T-helper 17 cell (primary cell): ENCODE results near the gene KCNIP4. TPM values are rescaled to one million over a fixed set of nuclear protein-coding genes. Genes with fewer than 3 reads are reported as not detected.

Experiments
- ATAC-seq: fragments of 150-1000 bp; cut with Tn5 transposase; 2 replicates; pipeline ENCODE4 v1.10.0; 2021; ENCODE audit warnings: mild to moderate bottlenecking, moderate library complexity
- DNase-seq, 3 donors: peaks; one replicate each; pipeline versions ENCODE4 v3.0.0 to v3.0.0-alpha.2; 2020 to 2021
- H3K9me3 ChIP-seq: one replicate; pipeline ENCODE4 v1.7.0; 2013; ENCODE audit warnings: low read length, mild to moderate bottlenecking; ENCODE audit not compliant: control insufficient read depth, poor library complexity, severe bottlenecking
- H3K27ac Mint-ChIP-seq: one replicate; pipeline ENCODE4 v1.8.0; 2022; ENCODE audit warnings: mild to moderate bottlenecking, moderate library complexity, mixed read lengths
- H3K27me3 Mint-ChIP-seq: one replicate; pipeline ENCODE4 v1.8.0; 2022; ENCODE audit warnings: mixed read lengths
- H3K36me3 Mint-ChIP-seq: one replicate; pipeline ENCODE4 v1.8.0; 2022; ENCODE audit warnings: low read depth, mixed read lengths
- H3K4me1 Mint-ChIP-seq: one replicate; pipeline ENCODE4 v1.8.0; 2022; ENCODE audit warnings: mild to moderate bottlenecking, mixed read lengths
- H3K4me3 Mint-ChIP-seq: one replicate; pipeline ENCODE4 v1.8.0; 2022; ENCODE audit warnings: mild to moderate bottlenecking, moderate library complexity, mixed read lengths
- total RNA-seq, 4 donors: library from RNA in 2 of 4; stranded (reverse) in 2 of 4; gene quantifications; one replicate each; pipeline ENCODE4 v1.2.3 and lab custom pipeline; 2022 to 2026

KCNIP4 gene
- total RNA-seq, 2 donors from 2014 or later: not detected

GRCh38 chr4:21722157-21722839, 226.3 kb downstream of the KCNIP4 start:
- peaks cover 6% of the 10 kb centered on the region for H3K27me3 Mint-ChIP-seq
- no peak overlapping the region for H3K27ac Mint-ChIP-seq
- no peaks in the 10 kb centered on the region for H3K4me1 Mint-ChIP-seq
- H3K36me3 Mint-ChIP-seq: no peaks in the 10 kb centered on the region
- H3K9me3 ChIP-seq: no peaks in the 10 kb centered on the region
- ATAC-seq: no peak
- no peak for DNase-seq
- H3K4me3 Mint-ChIP-seq: no peak overlapping the region

GRCh38 chr4:21716531-21716930, 232.0 kb downstream of the KCNIP4 start:
- no peak for DNase-seq
- no peaks in the 10 kb centered on the region for H3K27me3 Mint-ChIP-seq
- ATAC-seq: no peak
- no peaks in the 10 kb centered on the region for H3K9me3 ChIP-seq
- no peak overlapping the region for H3K27ac Mint-ChIP-seq
- H3K4me3 Mint-ChIP-seq: no peak overlapping the region
- H3K36me3 Mint-ChIP-seq: no peaks in the 10 kb centered on the region
- no peaks in the 10 kb centered on the region for H3K4me1 Mint-ChIP-seq

- Mint-ChIP-seq H3K4me3 (no peak overlapping the region), H3K36me3 (no peaks in the 10 kb centered on the region), H3K27ac (no peak overlapping the region), H3K4me1 (no peaks in the 10 kb centered on the region), H3K27me3 (no peaks in the 10 kb centered on the region)
- ATAC-seq: no peak
- no peak for DNase-seq
- no peaks in the 10 kb centered on the region for H3K9me3 ChIP-seq
These were observed 238.3 kb downstream of the KCNIP4 start for GRCh38 chr4:21710179-21710835.

- no peaks in the 10 kb centered on the region for H3K36me3 Mint-ChIP-seq
- no peak overlapping the region for H3K4me3 Mint-ChIP-seq
- DNase-seq (no peak), ATAC-seq (no peak)
- no peaks in the 10 kb centered on the region for H3K9me3 ChIP-seq
- H3K4me1 Mint-ChIP-seq: no peaks in the 10 kb centered on the region
- H3K27me3 Mint-ChIP-seq: no peaks in the 10 kb centered on the region
- no peak overlapping the region for H3K27ac Mint-ChIP-seq
These were observed 238.8 kb downstream of the KCNIP4 start for GRCh38 chr4:21709761-21710160.

- no peak for ATAC-seq
These were observed 239.5 kb downstream of the KCNIP4 start for GRCh38 chr4:21709031-21709430.

GRCh38 chr4:21699446-21699845, 249.1 kb downstream of the KCNIP4 start:
- Mint-ChIP-seq H3K27me3 (no peaks in the 10 kb centered on the region), H3K4me1 (no peaks in the 10 kb centered on the region), H3K36me3 (no peaks in the 10 kb centered on the region), H3K27ac (no peak overlapping the region), H3K4me3 (no peak overlapping the region)
- no peaks in the 10 kb centered on the region for H3K9me3 ChIP-seq
- DNase-seq (no peak), ATAC-seq (no peak)

More at GRCh38 chr4:21709031-21709430, 239.5 kb downstream of the KCNIP4 start:
- H3K4me1 Mint-ChIP-seq: no peaks in the 10 kb centered on the region
- H3K36me3 Mint-ChIP-seq: no peaks in the 10 kb centered on the region
- no peaks in the 10 kb centered on the region for H3K9me3 ChIP-seq
- H3K4me3 Mint-ChIP-seq: no peak overlapping the region
- no peak overlapping the region for H3K27ac Mint-ChIP-seq
- H3K27me3 Mint-ChIP-seq: no peaks in the 10 kb centered on the region
- no peak for DNase-seq

GRCh38 chr4:21697583-21697982, 251.0 kb downstream of the KCNIP4 start:
- H3K4me3 Mint-ChIP-seq: no peak overlapping the region
- H3K27ac Mint-ChIP-seq: no peak overlapping the region
- H3K4me1 Mint-ChIP-seq: no peaks in the 10 kb centered on the region

GRCh38 chr4:21695141-21695540, 253.4 kb downstream of the KCNIP4 start:
- Mint-ChIP-seq H3K27ac (no peak overlapping the region), H3K4me1 (no peaks in the 10 kb centered on the region), H3K36me3 (no peaks in the 10 kb centered on the region)

More at GRCh38 chr4:21697583-21697982, 251.0 kb downstream of the KCNIP4 start:
- no peaks in the 10 kb centered on the region for H3K27me3 Mint-ChIP-seq
- no peaks in the 10 kb centered on the region for H3K9me3 ChIP-seq
- ATAC-seq (no peak), DNase-seq (no peak)
- no peaks in the 10 kb centered on the region for H3K36me3 Mint-ChIP-seq

GRCh38 chr4:21692241-21692640, 256.3 kb downstream of the KCNIP4 start:
- no peak for ATAC-seq
- no peak for DNase-seq
- H3K4me1 Mint-ChIP-seq: no peaks in the 10 kb centered on the region
- no peaks in the 10 kb centered on the region for H3K27me3 Mint-ChIP-seq
- H3K9me3 ChIP-seq: no peaks in the 10 kb centered on the region
- H3K36me3 Mint-ChIP-seq: no peaks in the 10 kb centered on the region
- no peak overlapping the region for H3K27ac Mint-ChIP-seq
- no peak overlapping the region for H3K4me3 Mint-ChIP-seq

More at GRCh38 chr4:21695141-21695540, 253.4 kb downstream of the KCNIP4 start:
- ATAC-seq (no peak), DNase-seq (no peak)
- no peaks in the 10 kb centered on the region for H3K9me3 ChIP-seq
- Mint-ChIP-seq H3K27me3 (no peaks in the 10 kb centered on the region), H3K4me3 (no peak overlapping the region)

GRCh38 chr4:21688596-21689265, 259.8 kb downstream of the KCNIP4 start:
- no peak overlapping the region for H3K27ac Mint-ChIP-seq
- no peaks in the 10 kb centered on the region for H3K36me3 Mint-ChIP-seq
- H3K27me3 Mint-ChIP-seq: no peaks in the 10 kb centered on the region
- ATAC-seq: no peak
- H3K9me3 ChIP-seq: peaks cover 2% of the 10 kb centered on the region
- H3K4me3 Mint-ChIP-seq: no peak overlapping the region
- no peak for DNase-seq
- H3K4me1 Mint-ChIP-seq: no peaks in the 10 kb centered on the region

GRCh38 chr4:21685911-21686310, 262.7 kb downstream of the KCNIP4 start:
- no peak for ATAC-seq
- Mint-ChIP-seq H3K27ac (no peak overlapping the region), H3K4me3 (no peak overlapping the region), H3K36me3 (no peaks in the 10 kb centered on the region), H3K4me1 (no peaks in the 10 kb centered on the region), H3K27me3 (no peaks in the 10 kb centered on the region)
- H3K9me3 ChIP-seq: peaks cover 2% of the 10 kb centered on the region
- DNase-seq: no peak

GRCh38 chr4:21680326-21680898, 268.2 kb downstream of the KCNIP4 start:
- Mint-ChIP-seq H3K27me3 (no peaks in the 10 kb centered on the region), H3K36me3 (no peaks in the 10 kb centered on the region), H3K4me3 (no peak overlapping the region), H3K4me1 (no peaks in the 10 kb centered on the region), H3K27ac (no peak overlapping the region)
- ATAC-seq (no peak), DNase-seq (no peak)
- H3K9me3 ChIP-seq: peaks cover 3% of the 10 kb centered on the region

GRCh38 chr4:21678711-21679110, 269.9 kb downstream of the KCNIP4 start:
- ATAC-seq (no peak), DNase-seq (no peak)
- no peak overlapping the region for H3K27ac Mint-ChIP-seq
- no peaks in the 10 kb centered on the region for H3K4me1 Mint-ChIP-seq
- H3K27me3 Mint-ChIP-seq: no peaks in the 10 kb centered on the region
- H3K4me3 Mint-ChIP-seq: no peak overlapping the region
- no peaks in the 10 kb centered on the region for H3K36me3 Mint-ChIP-seq
- peaks cover 3% of the 10 kb centered on the region for H3K9me3 ChIP-seq
